GM06990 (cell line): ENCODE measurements around the gene PDLIM7.

ENCODE experiments used
- DNase-seq: peaks from one replicate; pipeline ENCODE4 v3.0.0-alpha.2; 2011; ENCODE audit not compliant: insufficient read length; ENCODE audit errors: extremely low read depth
- H3K27me3 ChIP-seq: replicated peaks from 2 replicates; pipeline ENCODE4 v1.6.0; 2011; ENCODE audit warnings: low read length; ENCODE audit not compliant: control insufficient read depth, insufficient read depth
- H3K36me3 ChIP-seq: 2 replicates; pipeline ENCODE4 v1.5.1; 2011; ENCODE audit warnings: low read length; ENCODE audit not compliant: control insufficient read depth, insufficient read depth
- H3K4me3 ChIP-seq: replicated peaks from 2 replicates; pipeline ENCODE4 v1.5.1; 2011; ENCODE audit warnings: low read depth, mild to moderate bottlenecking, control low read depth, low read length
- CTCF ChIP-seq: IDR thresholded peaks from 2 replicates; pipeline ENCODE4 v1.5.1; 2011; ENCODE audit warnings: low read length, control low read depth, mild to moderate bottlenecking, inconsistent platforms; ENCODE audit not compliant: insufficient read depth, poor library complexity, severe bottlenecking

The PDLIM7 gene

DNA sequence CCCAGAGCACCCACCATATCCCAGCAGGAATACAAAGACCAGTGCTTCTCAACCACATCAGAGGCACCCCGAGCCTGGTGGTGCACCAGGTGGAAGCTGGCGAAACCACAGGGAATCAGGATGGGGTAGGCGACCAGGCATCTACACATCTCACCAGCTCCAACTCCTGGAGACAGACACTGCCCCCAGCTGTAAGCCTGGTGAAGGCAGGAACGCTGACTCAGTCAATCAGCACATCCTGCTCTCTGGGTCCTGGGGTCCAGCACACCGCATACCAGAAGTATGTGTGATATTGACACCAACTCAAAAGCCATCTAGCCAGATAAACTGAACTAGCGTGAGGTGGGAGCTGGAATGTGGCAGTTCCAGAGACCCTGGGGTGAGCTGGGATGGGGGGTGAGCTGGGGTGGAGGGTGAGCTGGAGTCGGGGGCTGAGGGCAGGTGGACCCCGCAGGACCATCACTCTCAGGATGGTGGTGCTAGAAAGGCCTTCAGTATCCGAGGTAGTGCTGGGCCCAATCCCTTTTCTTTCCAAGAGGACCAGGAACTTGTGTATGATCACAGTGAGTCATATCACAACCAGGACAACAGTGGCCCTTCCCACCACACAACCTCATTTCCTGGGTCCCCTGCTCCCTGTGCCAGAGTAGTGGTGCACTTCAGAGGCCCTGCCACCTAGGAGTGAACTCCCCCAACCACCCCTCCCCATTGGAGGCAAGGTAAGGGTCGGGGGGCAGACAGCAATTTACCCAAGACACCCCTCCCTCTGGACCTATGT lies 26.5 kb downstream of the PDLIM7 start:
- DNase-seq: no peak
- H3K27me3 ChIP-seq: no peaks in the 10 kb centered on the region; the same call in none of the 2 replicates
- TF ChIP-seq CTCF: no peak
- H3K36me3 ChIP-seq: no peaks in the 10 kb centered on the region
- H3K4me3 ChIP-seq: no peak overlapping the region

GRCh38 chr5:177469750-177470525 lies 27.5 kb downstream of the PDLIM7 start:
- Histone ChIP-seq H3K4me3 (no peak overlapping the region), H3K36me3 (no peaks in the 10 kb centered on the region), H3K27me3 (no peaks in the 10 kb centered on the region; the same call in none of the 2 replicates)
- TF ChIP-seq CTCF: no peak
- no peak for DNase-seq

DNA sequence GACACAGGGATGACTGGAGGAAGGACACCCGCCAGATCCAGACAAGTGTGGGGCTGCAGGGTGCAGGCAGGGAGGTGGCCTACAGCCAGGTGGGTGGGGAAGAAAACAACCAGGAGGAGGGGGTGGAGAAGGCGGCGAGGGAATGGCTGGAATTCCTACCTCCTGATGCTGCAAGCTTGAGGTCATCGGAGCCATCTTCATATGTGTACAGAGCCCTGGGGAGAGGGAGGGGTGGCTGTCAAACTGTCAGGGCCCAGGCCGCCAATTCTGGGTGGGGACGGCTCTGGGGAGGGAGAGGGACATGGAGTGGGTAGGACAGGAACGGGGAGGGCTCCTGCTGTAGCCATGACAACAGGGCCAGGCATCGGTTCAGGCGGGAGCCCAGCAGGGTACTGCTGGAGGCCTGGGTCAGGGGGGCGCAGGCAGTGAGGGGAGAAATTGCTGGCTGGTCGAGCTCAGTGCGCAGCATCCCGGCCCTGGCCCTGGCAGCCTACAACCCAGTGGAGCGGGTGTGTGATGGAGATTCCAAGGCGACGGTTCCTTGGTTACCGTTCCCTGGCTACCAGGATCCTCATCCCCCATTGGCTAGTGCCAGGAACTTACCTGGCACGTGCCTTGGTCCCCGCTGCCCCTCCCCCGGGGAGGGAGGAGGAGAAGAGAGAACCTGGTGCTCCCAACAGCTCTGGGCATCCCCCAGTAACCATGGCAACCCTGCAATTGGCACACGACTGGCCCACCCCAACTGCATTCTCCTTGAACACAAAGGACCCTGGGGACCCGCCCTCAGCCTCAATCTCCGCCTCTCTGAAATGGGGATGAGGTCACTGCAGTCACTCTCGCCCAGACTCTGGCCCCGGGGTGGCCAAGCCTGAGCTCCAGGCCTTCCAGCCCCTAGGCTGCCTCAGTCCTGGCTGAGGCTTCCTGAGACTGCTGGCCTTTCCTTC lies 28.4 kb downstream of the PDLIM7 start:
- Histone ChIP-seq H3K36me3 (no peaks in the 10 kb centered on the region), H3K27me3 (no peaks in the 10 kb centered on the region; the same call in none of the 2 replicates), H3K4me3 (no peak overlapping the region)
- TF ChIP-seq CTCF: no peak
- no peak for DNase-seq

DNA sequence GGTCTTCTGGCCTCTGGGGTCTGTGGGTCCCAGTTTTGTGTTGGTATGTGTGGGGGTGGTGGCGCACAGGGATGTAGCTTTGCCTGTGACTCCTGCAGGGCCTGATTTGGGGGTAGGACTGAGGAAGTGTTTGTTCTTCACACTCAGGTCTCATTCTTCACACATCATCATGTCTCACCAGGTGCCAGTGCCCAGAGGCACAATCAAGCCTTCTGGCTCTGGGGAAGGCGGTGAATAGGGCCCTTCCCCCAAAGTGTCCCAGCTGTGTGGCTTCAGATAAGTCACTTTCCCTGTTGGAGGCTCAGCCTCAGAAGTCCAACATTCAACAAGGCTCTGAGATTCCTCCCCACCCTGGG lies 29.1 kb downstream of the PDLIM7 start:
- no peak for TF ChIP-seq CTCF
- H3K4me3 ChIP-seq: no peak overlapping the region
- no peak for DNase-seq
- no peaks in the 10 kb centered on the region; the same call in 1 of the 2 replicates for H3K27me3 ChIP-seq
- H3K36me3 ChIP-seq: no peaks in the 10 kb centered on the region

- H3K36me3 ChIP-seq: no peaks in the 10 kb centered on the region
- H3K27me3 ChIP-seq: no peaks in the 10 kb centered on the region; the same call in 1 of the 2 replicates
- no peak for DNase-seq
- H3K4me3 ChIP-seq: no peak overlapping the region
- TF ChIP-seq CTCF: no peak
Measured at GRCh38 chr5:177467436-177467835, 30.0 kb downstream of the PDLIM7 start.
